ENCODE measurements around the gene SDHAF2. TPM values are rescaled to one million over a fixed set of nuclear protein-coding genes. Genes with fewer than 3 reads are reported as not detected.

The SDHAF2 gene
- polyA plus RNA-seq, 3 donors, result 45.5 to 70.2 (median 64.8) TPM

DNA sequence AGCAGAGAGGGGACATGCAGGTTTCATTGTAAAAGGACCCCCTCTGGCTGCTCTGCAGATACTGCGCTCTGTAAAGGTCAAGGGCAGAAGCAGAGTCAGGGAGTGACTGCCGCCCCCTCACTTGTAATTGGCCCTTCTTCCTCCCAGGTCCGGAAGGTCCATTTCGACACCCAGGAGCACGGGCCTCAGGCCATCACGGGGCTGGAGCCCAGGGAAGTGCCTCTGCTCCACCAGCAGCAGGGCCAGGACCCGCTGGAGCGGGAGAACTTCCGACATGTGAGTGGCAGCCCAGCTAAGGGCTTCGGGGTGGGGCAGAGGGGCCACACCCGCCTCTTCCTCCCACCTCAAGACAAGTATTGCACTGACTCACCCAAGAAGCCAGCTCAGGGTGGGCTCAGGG lies 54.6 kb downstream of the SDHAF2 start:
- intact Hi-C loops (cut with micrococcal nuclease), result loop anchor here in 1 of 2 donors (10.0 kb wide), 1 partner anchor 150 kb away; no protein-coding TSS in a partner anchor
- no peaks in the 10 kb centered on the region for H3K36me3 ChIP-seq (replicated peaks in 1 of 2; ENCODE audit: control insufficient read depth in 1 of 2, insufficient read depth in 2 of 2, low read length in 2 of 2)
- Mint-ChIP-seq H3K27ac (no peak overlapping the region), H3K36me3 (peaks cover 0 to 3% of the 10 kb centered on the region in 2 donors), H3K4me1 (no peaks in the 10 kb centered on the region), H3K9me3 (peaks cover 0 to 9% (median 0%) of the 10 kb centered on the region in 7 donors), H3K4me3 (no peak overlapping the region), H3K27me3 (ENCODE audit: low read depth in 3 of 3) (peaks cover 2 to 4% (median 2%) of the 10 kb centered on the region in 3 donors)
- no peaks in the 10 kb centered on the region for H3K27me3 ChIP-seq (ENCODE audit: control insufficient read depth in 2 of 2, insufficient read depth in 2 of 2, low read length in 2 of 2)
- no peak overlapping the region for H2AFZ ChIP-seq (ENCODE audit: insufficient read depth, low read depth, low read length, poor library complexity, severe bottlenecking)
- no peaks in the 10 kb centered on the region for H3K79me2 ChIP-seq (ENCODE audit: insufficient read depth, low read length)
- no peak overlapping the region for H3K9ac ChIP-seq (ENCODE audit: insufficient read depth, low read length, poor library complexity, severe bottlenecking)
- DNase-seq, result no peak
- no peaks in the 10 kb centered on the region for H4K20me1 ChIP-seq (ENCODE audit: insufficient read depth, low read length)
- no peaks in the 10 kb centered on the region for H3K9me3 ChIP-seq (replicated peaks in 1 of 2; ENCODE audit: control insufficient read depth in 1 of 2, insufficient read depth in 1 of 2, low read length in 2 of 2)
- 79% methylated on average over 5 of the region's 11 CpGs for WGBS (ENCODE audit: insufficient coverage)
- H3K4me2 ChIP-seq (replicated peaks; ENCODE audit: extremely low read depth, low read length, poor library complexity, severe bottlenecking), result no peak overlapping the region
- H3K27ac ChIP-seq (ENCODE audit: low read depth in 1 of 2, low read length in 2 of 2), result no peak overlapping the region
- H3K4me3 ChIP-seq (replicated peaks in 1 of 3; ENCODE audit: low read depth in 2 of 3, low read length in 3 of 3), result no peak overlapping the region
- H3K4me1 ChIP-seq (ENCODE audit: control insufficient read depth in 1 of 2, insufficient read depth in 2 of 2, low read length in 2 of 2), result no peaks in the 10 kb centered on the region
- TF ChIP-seq, protein P1, sequence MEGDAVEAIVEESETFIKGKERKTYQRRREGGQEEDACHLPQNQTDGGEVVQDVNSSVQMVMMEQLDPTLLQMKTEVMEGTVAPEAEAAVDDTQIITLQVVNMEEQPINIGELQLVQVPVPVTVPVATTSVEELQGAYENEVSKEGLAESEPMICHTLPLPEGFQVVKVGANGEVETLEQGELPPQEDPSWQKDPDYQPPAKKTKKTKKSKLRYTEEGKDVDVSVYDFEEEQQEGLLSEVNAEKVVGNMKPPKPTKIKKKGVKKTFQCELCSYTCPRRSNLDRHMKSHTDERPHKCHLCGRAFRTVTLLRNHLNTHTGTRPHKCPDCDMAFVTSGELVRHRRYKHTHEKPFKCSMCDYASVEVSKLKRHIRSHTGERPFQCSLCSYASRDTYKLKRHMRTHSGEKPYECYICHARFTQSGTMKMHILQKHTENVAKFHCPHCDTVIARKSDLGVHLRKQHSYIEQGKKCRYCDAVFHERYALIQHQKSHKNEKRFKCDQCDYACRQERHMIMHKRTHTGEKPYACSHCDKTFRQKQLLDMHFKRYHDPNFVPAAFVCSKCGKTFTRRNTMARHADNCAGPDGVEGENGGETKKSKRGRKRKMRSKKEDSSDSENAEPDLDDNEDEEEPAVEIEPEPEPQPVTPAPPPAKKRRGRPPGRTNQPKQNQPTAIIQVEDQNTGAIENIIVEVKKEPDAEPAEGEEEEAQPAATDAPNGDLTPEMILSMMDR (IDR thresholded peaks at IDR 0.05), result no peak

DNA sequence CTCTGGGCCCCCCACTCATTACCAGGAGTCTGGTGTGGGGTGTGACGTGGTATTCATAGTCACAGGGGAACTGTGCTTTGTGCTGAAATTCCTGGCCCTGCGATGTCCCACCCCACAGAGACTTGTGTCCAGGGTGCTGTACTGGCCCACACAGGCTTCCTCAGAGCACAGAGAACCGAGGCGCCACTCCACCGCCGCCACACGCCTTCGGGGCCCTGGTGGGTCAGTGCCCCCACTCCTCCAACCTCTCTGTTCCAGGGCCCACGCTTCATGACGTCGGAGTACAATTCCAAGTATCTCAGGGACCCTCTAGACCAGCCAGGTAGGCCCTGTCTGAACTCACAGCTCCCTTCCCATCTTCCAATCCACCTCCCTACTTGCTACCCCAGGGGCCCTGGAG lies 55.2 kb downstream of the SDHAF2 start:
- peaks cover 0 to 3% of the 10 kb centered on the region in 2 donors for H3K36me3 Mint-ChIP-seq
- H3K4me1 Mint-ChIP-seq, result no peaks in the 10 kb centered on the region
- 98% methylated on average over 11 of the region's 11 CpGs for WGBS (ENCODE audit: insufficient coverage)
- Histone ChIP-seq H3K36me3 (replicated peaks in 1 of 2; ENCODE audit: control insufficient read depth in 1 of 2, insufficient read depth in 2 of 2, low read length in 2 of 2) (no peaks in the 10 kb centered on the region), H4K20me1 (ENCODE audit: insufficient read depth, low read length) (no peaks in the 10 kb centered on the region), H3K27ac (ENCODE audit: low read depth in 1 of 2, low read length in 2 of 2) (no peak overlapping the region), H3K4me2 (replicated peaks; ENCODE audit: extremely low read depth, low read length, poor library complexity, severe bottlenecking) (no peak overlapping the region), H2AFZ (ENCODE audit: insufficient read depth, low read depth, low read length, poor library complexity, severe bottlenecking) (no peak overlapping the region), H3K79me2 (ENCODE audit: insufficient read depth, low read length) (no peaks in the 10 kb centered on the region), H3K4me3 (replicated peaks in 1 of 3; ENCODE audit: low read depth in 2 of 3, low read length in 3 of 3) (no peak overlapping the region), H3K9ac (ENCODE audit: insufficient read depth, low read length, poor library complexity, severe bottlenecking) (no peak overlapping the region), H3K4me1 (ENCODE audit: control insufficient read depth in 1 of 2, insufficient read depth in 2 of 2, low read length in 2 of 2) (no peaks in the 10 kb centered on the region), H3K27me3 (ENCODE audit: control insufficient read depth in 2 of 2, insufficient read depth in 2 of 2, low read length in 2 of 2) (no peaks in the 10 kb centered on the region), H3K9me3 (replicated peaks in 1 of 2; ENCODE audit: control insufficient read depth in 1 of 2, insufficient read depth in 1 of 2, low read length in 2 of 2) (no peaks in the 10 kb centered on the region)
- H3K9me3 Mint-ChIP-seq, result peaks cover 0 to 9% (median 0%) of the 10 kb centered on the region in 7 donors
- intact Hi-C loops (cut with micrococcal nuclease), result loop anchor here in 1 of 2 donors (10.0 kb wide), 1 partner anchor 150 kb away; no protein-coding TSS in a partner anchor
- H3K27ac Mint-ChIP-seq, result no peak overlapping the region
- TF ChIP-seq, protein P1 (IDR thresholded peaks at IDR 0.05), result no peak
- no peak for DNase-seq
- H3K4me3 Mint-ChIP-seq, result no peak overlapping the region
- H3K27me3 Mint-ChIP-seq (ENCODE audit: low read depth in 3 of 3), result peaks cover 2 to 4% (median 4%) of the 10 kb centered on the region in 3 donors
